ENCODE measurements around the gene GIPC3.

- no peak for TF ChIP-seq RAD21 (IDR thresholded peaks at IDR 0.05; ENCODE audit: low read length)
- no peak for TF ChIP-seq EP300 (IDR thresholded peaks at IDR 0.05; ENCODE audit: borderline replicate concordance in 1 of 2, low read depth in 1 of 2, low read length in 1 of 2)
Observed at GRCh38 chr19:3633559-3633988, 48.3 kb downstream of the GIPC3 start.

Data from SK-N-SH (cell line).